Kidney epithelial cell (primary cell): ENCODE results near the gene RNF182. TPM values are rescaled to one million over a fixed set of nuclear protein-coding genes. Genes with fewer than 3 reads are reported as not detected.

Source experiments
- DNase-seq: peaks from one replicate; pipeline ENCODE4 v3.0.0-alpha.2; 2010; ENCODE audit warnings: low read depth
- H3K27me3 ChIP-seq: 2 replicates; pipeline ENCODE4 v1.6.0; 2011; ENCODE audit warnings: low read length; ENCODE audit not compliant: control insufficient read depth, insufficient read depth
- H3K36me3 ChIP-seq: 2 replicates; pipeline ENCODE4 v1.5.1; 2011; ENCODE audit warnings: low read length; ENCODE audit not compliant: control insufficient read depth, insufficient read depth
- H3K4me3 ChIP-seq: 2 replicates; pipeline ENCODE4 v1.5.1; 2011; ENCODE audit warnings: low read depth, mild to moderate bottlenecking, control low read depth, low read length
- CTCF ChIP-seq: IDR thresholded peaks from 2 replicates; pipeline ENCODE4 v1.5.1; 2011; ENCODE audit warnings: mild to moderate bottlenecking, moderate library complexity, low read length, control low read depth, inconsistent platforms; ENCODE audit not compliant: insufficient read depth, poor library complexity, severe bottlenecking
- total RNA-seq: library from RNA; depleted of rRNA; stranded (reverse); fragments of >200 nt; gene quantifications from 2 replicates; pipeline ENCODE4 v1.2.3, GENCODE V29; 2015

Gene RNF182
- total RNA-seq, 1 donor from 2014 or later = 7.6 TPM

DNA sequence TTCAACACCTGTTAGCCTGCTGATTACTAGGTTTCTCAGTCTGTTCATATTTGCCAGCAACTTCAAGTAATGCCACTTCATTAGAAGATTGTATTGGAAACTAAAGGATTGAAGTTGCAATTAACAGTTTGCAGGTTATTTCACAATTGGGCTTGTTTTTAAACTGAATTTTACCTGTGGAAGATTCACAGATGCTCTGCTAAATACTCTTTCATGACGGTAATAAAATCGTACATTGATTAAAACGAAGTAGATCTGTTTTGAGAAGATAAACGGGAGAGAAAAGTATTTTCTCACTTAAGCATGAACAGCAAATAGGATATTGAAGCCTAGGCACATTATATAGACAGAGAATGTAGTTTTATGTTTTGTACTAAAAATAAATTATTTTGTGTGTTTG is 1.6 kb downstream of the RNF182 start:
- Histone ChIP-seq H3K27me3 (no peaks in the 10 kb centered on the region), H3K36me3 (no peaks in the 10 kb centered on the region), H3K4me3 (no peak overlapping the region)
- no peak for DNase-seq
- TF ChIP-seq CTCF = no peak

DNA sequence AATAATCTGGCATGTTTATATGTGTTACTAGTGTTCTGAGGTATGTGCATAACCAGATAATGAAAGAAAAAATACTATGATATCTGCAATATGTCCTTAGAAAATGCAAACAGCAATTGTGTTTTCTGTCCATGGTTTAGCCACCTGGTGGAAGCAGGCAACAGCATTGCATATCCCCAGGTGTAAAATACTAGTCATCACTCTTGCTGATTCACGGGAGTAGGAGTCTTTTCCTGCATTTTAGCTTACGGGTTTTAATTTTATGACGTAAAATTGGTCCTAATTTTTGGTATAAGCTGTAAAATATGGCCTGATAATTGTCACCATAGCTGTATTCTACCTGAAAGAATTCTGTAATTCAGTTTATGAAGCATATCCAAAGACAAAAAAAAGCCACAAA is 2.5 kb downstream of the RNF182 start:
- Histone ChIP-seq H3K4me3 (no peak overlapping the region), H3K36me3 (no peaks in the 10 kb centered on the region), H3K27me3 (no peaks in the 10 kb centered on the region)
- peak; percentile 25 for TF ChIP-seq CTCF
- DNase-seq = no peak

GRCh38 chr6:13929196-13929595 is 4.4 kb downstream of the RNF182 start:
- no peak for TF ChIP-seq CTCF
- Histone ChIP-seq H3K4me3 (no peak overlapping the region), H3K36me3 (no peaks in the 10 kb centered on the region), H3K27me3 (no peaks in the 10 kb centered on the region)
- no peak for DNase-seq

- no peak for DNase-seq
- no peak for TF ChIP-seq CTCF
- Histone ChIP-seq H3K36me3 (no peaks in the 10 kb centered on the region), H3K27me3 (no peaks in the 10 kb centered on the region), H3K4me3 (no peak overlapping the region)
These were observed 7.1 kb downstream of the RNF182 start for GRCh38 chr6:13931797-13932402.

DNA sequence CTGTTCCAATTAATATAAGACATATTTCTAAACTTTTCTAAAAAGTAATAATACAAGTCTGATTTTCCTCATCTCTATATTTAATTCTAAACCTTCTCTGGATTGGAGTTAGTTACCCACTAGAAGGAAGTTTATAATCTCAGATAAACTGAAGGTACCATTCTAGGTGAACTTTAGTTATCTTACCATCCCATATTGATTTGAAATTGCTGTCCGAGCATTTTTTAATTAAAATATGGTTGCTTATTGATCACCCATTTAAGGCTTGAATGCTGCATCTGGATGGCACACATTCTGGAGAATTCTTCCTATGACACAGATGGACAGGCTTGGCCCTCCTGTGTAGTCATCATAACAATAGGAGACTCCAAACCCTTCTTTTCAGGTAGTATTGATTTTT is 8.0 kb downstream of the RNF182 start:
- Histone ChIP-seq H3K27me3 (no peaks in the 10 kb centered on the region), H3K36me3 (no peaks in the 10 kb centered on the region), H3K4me3 (no peak overlapping the region)
- no peak for DNase-seq
- TF ChIP-seq CTCF = no peak

GRCh38 chr6:13934721-13935120 is 10.0 kb downstream of the RNF182 start:
- Histone ChIP-seq H3K4me3 (no peak overlapping the region), H3K36me3 (no peaks in the 10 kb centered on the region), H3K27me3 (no peaks in the 10 kb centered on the region)
- no peak for DNase-seq
- no peak for TF ChIP-seq CTCF
